SK-MEL-5 (cell line): ENCODE data around the gene CAAP1. TPM values are rescaled to one million over a fixed set of nuclear protein-coding genes. Genes with fewer than 3 reads are reported as not detected.
"Not testable (repeated sequence)": the region's sequence is repeated elsewhere in the genome, so short reads cannot be mapped to it uniquely, and the experiment has no call there.

Experiments used
- DNase-seq: peaks from one replicate; pipeline ENCODE4 v3.0.0-alpha.2; 2016; ENCODE audit warnings: low read depth, low spot score
- in situ Hi-C: cut with HindIII; loops from 2 replicates; pipeline ENCODE4 v1.10.0; 2016; ENCODE audit warnings: low sequenced_read_pairs, high pct_unique_total_duplicates, low pct_unique_long_range_greater_than_20kb
- total RNA-seq: library from RNA; depleted of rRNA; stranded (reverse); fragments of >200 nt; shearing (Covaris generic); gene quantifications from 2 replicates; pipeline ENCODE4 v1.2.3, GENCODE V29; 2014

CAAP1 gene
- total RNA-seq, 1 experiment from 2014 or later, result not detected

DNA sequence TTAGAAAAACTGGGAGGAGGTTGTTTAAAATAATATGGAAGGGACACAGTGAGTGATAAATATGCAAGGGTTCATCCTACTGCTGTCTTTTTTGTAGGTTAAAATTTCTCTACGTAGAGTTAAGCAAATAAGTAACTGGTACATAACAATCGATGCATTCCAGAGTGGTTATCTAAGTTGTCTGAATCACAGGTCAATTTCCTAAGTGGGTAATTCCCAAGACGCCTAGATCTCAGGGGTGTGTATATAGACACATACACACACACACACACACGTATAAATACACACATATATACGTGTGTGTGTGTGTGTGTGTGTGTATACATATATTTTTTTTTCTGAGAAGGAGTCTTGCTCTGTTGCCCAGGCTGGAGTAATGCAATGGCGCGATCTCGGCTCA is 22.3 kb downstream of the CAAP1 start:
- in situ Hi-C loops, result no loop called here
- no peak for DNase-seq

DNA sequence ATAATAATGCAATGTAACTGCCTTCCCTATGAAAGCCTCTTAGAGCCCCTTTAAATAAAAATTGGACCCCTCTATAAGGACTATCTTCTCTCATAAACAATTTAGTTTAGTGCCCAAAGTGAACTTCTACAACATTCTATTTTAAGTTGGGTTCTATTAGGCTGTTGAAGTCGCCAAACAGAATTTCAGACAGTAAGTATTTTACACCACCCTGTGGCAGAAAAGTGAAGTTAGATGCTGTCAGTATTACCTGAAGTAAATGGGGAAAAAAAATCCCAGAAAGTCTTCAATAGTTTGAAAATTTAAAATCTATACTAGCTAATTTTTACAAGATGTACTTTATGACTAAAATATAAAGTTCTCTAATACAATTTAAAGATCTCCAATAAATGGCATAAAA is 29.5 kb downstream of the CAAP1 start:
- no peak for DNase-seq
- in situ Hi-C loops, result no loop called here

DNA sequence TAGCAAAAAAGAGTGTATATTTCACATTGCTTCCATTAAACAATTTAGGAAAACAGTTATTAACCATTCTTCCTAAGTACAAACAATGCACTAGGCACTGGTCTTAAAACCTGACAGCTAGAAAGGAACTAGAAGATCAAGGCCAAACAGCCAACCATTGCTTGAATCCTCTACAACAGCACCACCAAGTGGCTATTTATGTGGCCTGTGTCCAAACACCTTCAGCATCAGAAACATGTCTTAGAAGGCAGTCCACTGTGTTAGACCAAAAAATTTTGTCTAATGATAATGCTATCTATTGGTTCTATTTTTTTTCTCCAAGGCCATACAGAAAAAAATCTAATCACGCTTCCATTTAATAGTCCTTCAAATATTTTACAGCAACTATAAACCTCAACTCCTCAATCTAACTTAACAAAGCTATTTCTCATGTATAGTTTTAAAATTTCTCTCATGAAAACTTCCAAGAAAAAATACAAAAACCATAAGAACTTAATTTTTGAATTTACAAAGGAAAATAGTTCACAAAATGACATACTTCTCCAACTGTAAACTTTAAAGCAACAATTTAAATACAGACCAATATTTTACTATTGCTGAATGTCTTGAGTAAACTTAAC is 36.1 kb downstream of the CAAP1 start:
- in situ Hi-C loops, result no loop called here
- DNase-seq, result no peak

DNA sequence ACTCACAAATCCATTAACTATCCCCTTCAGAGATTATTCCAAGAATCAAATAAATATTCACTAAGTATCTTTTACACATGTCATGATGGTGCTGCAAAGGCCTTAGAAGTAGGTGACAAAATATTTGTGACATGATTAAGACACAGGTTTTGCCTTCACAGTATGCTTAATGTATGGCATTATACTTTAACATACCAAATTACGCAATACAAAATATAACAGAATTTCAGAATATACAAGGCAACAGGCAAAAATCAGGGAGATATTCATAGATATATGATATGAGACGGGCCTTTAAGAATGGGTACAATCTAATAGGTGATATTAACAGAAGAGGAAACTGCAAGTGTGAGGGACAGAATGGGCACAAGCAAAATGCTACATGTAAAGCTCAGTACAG is 41.6 kb downstream of the CAAP1 start:
- no peak for DNase-seq
- in situ Hi-C loops, result no loop called here

DNA sequence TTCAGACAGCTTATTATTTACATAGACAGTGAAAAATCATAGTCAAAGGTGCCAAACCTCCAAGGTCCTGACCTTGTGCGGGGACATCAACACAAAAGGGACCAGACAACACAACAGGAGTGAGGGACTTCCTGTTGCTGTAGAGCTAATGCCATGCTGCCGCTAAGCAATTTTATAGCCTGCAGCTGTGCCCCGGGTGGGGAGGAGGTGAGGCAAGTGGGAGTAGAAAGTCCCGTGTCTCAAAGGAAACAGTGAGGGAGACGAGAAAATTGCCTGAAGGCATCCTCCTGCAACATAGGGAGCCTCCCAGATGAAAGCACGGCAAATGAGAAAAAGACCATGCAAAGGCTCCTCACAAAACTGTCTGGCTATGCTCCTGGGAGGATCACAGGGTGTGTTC is 58.8 kb downstream of the CAAP1 start:
- DNase-seq, result no peak
- in situ Hi-C loops, result no loop called here

DNA sequence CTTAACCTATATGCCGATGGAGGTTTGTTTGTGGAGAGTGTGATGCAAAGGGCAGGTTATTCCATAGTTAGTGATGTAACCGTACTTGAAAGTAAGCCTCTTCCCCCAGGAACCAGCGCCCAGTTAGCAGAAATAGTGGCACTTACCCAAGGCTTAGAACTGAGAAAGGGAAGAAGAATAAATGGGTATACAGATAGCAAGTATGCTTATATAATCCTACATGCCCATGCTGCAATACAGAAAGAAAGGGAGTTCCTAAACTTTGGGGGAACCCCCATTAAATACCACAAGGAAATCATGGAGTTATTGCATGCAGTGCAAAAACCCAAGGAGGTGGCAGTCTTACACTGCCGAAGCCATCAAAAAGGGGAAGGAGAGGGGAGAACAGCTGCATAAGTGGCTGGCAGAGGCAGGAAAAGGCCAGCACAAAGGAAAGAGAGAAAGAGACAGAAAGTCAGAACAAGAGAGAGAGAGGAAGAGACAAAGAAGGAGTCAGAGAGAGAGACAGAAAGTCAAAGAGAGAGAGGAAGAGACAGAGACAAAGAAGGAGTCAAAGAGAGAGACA is 64.1 kb downstream of the CAAP1 start:
- in situ Hi-C loops, DNase-seq: not testable (repeated sequence)

DNA sequence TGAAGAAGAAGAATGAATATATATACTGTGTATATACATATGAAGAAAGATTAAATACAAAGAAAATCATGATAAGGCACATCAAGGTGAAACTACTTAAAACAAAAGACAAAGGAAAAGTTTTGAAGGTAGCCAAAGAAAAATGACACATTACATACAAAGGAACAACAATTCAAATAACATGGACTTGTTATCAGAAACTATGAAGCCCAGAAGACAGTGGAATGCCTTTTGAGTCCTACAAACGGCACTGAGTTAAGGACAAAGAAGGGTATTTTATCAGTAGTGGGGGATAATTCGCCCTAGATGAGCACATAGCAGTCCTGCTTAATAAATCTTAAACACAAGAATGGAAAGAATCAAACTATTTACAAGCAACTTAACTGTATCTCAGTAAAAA is 77.8 kb downstream of the CAAP1 start:
- no peak for DNase-seq
- in situ Hi-C loops, result no loop called here

DNA sequence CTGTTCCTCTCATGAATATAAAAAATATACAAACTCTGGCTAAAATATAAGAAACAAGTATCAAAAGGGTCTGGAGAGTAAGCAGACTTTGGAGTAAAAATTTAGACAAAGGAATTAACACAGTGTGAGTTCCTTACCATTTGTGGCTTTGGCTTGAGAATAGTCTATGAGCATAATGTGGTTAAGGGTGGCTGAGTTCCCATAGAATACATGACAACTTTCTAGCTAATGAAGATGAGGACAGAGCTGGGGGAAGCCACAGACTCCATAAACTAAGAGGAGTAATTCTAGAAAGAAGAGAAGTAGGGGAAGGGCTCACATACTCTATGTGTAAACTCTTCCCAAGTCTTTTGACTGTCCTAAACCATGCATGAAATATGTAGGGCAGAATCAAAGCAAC is 79.4 kb downstream of the CAAP1 start:
- in situ Hi-C loops, result no loop called here
- DNase-seq, result no peak

DNA sequence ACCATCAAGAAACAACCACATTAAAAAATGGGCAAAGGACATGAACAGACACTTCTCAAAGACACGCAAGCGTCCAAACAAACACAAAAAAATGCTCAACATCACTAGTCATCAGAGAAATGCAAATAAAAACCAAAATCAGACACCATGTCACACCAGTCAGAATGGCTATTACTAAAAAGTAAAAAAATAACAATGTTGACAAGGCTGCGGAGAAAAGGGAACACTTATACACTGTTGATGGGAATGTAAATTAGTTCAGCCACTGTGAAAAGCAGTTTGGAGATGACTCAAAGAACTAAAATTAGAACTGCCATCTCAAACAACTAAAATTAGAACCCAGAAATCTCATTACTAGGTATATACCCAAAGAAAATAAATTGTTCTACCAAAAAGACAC is 80.4 kb downstream of the CAAP1 start:
- in situ Hi-C loops, result no loop called here
- no peak for DNase-seq

DNA sequence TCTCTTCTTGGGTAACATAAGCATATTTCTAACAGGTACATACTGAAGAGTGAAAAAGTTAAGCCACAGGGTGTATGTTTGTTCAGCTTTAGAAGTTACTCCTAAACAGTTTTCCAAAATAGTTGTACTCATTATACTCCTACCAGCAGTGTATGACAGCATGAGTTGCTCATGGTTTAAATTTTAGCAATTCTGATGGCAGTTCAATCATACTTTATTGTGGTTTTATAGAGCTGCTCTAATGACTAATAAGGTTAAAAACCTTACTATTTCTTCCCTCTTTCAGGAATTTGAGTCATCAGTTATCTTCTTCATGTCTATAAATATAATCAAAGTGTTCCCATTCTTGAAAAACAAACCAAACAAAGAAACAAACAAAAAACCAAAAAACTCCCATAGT is 81.5 kb downstream of the CAAP1 start:
- DNase-seq, result no peak
- in situ Hi-C loops, result no loop called here

DNA sequence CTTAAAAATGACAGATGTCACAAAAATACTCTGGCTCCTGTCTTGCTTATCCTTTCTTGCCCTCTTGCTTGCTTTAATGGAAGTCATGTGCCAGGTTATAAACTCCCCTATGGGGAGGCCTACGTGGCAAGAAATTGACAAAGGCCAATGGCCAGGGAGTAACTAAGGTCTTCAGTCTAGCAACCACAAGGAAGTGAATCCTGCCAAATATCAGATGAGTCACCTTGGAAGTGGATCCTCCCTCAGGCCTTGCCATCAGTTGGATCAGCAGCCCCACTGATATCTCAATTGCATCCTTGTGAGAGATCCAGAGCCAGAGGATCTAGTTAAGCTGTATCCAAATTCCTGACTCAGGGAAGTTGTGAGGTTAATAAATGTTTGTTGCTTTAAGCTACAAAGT is 82.8 kb downstream of the CAAP1 start:
- DNase-seq, result no peak
- in situ Hi-C loops, result no loop called here

DNA sequence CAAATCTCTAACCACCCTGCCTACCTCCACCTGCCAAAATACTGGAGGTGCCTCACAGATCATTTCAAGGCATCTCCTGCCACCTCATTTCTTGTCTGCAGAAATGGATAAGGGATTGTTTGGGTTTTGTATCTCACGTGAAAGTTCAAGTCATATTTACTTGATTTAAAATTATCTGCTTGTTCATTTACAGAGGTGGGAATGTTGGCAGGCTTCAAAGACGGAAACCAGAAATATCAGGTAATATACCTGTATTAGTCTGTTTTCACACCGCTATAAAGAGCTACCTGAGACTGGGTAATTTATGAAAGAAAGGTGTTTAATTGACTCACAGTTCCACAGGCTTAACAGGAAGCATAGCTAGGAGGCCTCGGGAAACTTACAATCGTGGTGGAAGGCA is 85.4 kb downstream of the CAAP1 start:
- DNase-seq, result no peak
- in situ Hi-C loops, result no loop called here

DNA sequence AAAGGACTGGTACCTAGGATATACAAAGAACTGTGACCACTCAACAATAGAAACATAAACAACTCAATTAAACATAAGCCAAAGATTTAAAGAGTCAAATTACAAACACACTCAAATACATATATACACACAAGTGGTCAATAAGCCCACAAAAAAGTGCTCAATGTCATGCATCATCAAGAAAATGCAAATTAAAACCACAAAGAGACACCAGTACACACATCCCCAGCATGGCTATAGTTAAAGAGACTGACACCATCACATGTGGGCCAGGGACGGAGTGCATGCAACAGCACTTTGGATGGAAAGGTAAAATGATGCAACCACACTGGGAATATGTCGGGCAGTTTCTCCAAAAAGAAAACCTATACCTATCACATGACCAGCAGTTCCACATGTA is 89.7 kb downstream of the CAAP1 start:
- no peak for DNase-seq
- in situ Hi-C loops, result no loop called here

DNA sequence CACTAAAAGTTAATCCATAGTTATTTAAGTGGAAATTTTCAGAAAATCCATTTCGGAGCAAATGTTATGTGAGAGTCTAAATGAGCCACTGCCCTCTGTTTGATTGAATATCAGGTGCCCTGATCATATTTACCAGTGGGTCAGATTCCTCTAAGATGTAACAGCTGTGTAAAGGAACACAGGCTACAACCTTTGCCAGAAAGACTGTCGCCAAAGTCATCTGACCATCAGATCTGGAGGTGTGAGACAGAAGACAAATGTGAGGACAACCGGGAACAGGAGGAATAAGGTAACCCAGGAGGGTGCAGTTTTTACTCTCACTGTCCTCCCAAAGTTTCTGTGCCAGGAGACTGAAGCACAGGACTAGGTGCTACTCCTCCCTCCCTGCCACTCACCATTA is 90.8 kb downstream of the CAAP1 start:
- DNase-seq, result no peak
- in situ Hi-C loops, result no loop called here

DNA sequence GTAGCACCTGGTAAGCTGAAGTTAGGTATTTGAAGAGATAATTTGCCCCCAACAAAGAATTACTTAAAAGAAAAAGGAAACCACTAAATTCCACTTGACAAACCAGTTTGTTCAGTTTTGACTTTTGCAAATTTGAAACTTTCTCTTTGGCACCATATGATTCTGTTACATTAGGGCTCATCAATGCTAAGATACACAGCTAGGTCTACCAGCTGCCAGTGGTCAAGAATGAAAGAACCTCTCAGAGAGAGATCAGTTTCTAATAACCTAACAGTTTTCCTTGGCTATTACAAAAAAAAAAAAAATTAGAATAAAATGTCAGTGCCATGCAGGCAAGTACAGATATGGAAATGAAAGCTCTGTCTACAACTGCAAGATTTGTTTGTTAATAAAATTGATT is 92.3 kb downstream of the CAAP1 start:
- in situ Hi-C loops, result no loop called here
- DNase-seq, result no peak

DNA sequence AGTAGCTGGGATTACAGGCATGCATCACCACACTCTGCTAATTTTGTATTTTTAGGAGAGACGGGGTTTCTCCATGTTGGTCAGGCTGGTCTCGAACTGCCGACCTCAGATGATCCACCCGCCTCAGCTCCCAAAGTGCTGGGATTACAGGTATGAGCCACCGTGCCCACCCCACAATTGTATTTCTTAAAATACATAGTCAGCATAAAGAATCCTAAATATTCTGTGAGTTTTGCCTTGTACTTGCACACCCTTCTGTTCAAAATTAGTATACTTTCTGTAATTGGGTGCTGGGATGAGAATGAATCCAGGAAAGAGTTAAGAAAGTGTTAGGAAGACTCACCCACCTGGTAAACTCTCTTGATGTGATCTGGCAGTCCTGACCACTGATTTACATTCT is 101.3 kb downstream of the CAAP1 start:
- no peak for DNase-seq
- in situ Hi-C loops, result no loop called here
